PC-3 (cell line): ENCODE measurements around the gene KRT12. TPM values are rescaled to one million over a fixed set of nuclear protein-coding genes. Genes with fewer than 3 reads are reported as not detected.
A peak's percentile ranks its signal among the peaks of the same experiment; 100 is the strongest.

Source experiments
- ATAC-seq: fragments of 200-7000 bp; cut with Tn5 transposase; 2 replicates; pipeline ENCODE4 v1.9.1; 2020; ENCODE audit warnings: mild to moderate bottlenecking, moderate library complexity
- BruUV-seq: library from RNA; stranded (reverse); fragments of 400-500 nt; replicated peaks from 2 replicates; lab custom pipeline; 2021; lab: Mats Ljungman, UMichigan
- CTCF ChIA-PET: fragments of 300-600 bp; sonication (Branson Sonifier 250); formaldehyde crosslinking; loops from one replicate; lab custom pipeline; 2022; ENCODE audit warnings: antibody characterized with exemption; lab: Charles Lee
- POLR2A ChIA-PET: fragments of 300-600 bp; sonication (Branson Sonifier 250); formaldehyde crosslinking; loops from one replicate; lab custom pipeline; 2022; ENCODE audit warnings: antibody characterized with exemption; ENCODE audit not compliant: unreplicated experiment; lab: Charles Lee
- DNase-seq: peaks from one replicate; pipeline ENCODE4 v3.0.0-alpha.2; 2015
- H2AFZ ChIP-seq: fragments of 300-600 bp; sonication (generic); 2 replicates; pipeline ENCODE4 v1.6.0; 2016; ENCODE audit warnings: antibody characterized with exemption, low read length
- H3F3A ChIP-seq: fragments of 300-600 bp; sonication (generic); one replicate; pipeline ENCODE4 v1.6.0; 2017; ENCODE audit warnings: antibody characterized with exemption, low read length, control low read depth, mild to moderate bottlenecking; ENCODE audit not compliant: unreplicated experiment
- H3K27ac ChIP-seq: fragments of 300-600 bp; sonication (generic); 2 replicates; pipeline ENCODE4 v1.5.1; 2016; ENCODE audit warnings: mild to moderate bottlenecking, low read length
- H3K27me3 ChIP-seq: fragments of 300-600 bp; sonication (generic); 2 replicates; pipeline ENCODE4 v1.6.1; 2016; ENCODE audit warnings: low read length, mixed read lengths
- H3K36me3 ChIP-seq: fragments of 300-600 bp; sonication (generic); 2 replicates; pipeline ENCODE4 v1.6.1; 2016; ENCODE audit warnings: low read depth, mixed run types, low read length, mixed read lengths
- H3K4me1 ChIP-seq: fragments of 300-600 bp; sonication (generic); 2 replicates; pipeline ENCODE4 v1.5.1; 2016; ENCODE audit warnings: low read length; ENCODE audit not compliant: insufficient read depth
- H3K4me2 ChIP-seq: fragments of 300-600 bp; sonication (generic); 2 replicates; pipeline ENCODE4 v1.6.0; 2016; ENCODE audit warnings: low read length
- H3K4me3 ChIP-seq: fragments of 300-600 bp; sonication (generic); 2 replicates; pipeline ENCODE4 v1.5.1; 2016; ENCODE audit warnings: mild to moderate bottlenecking, low read length, mixed read lengths
- H3K79me2 ChIP-seq: fragments of 300-600 bp; sonication (generic); 2 replicates; pipeline ENCODE4 v1.6.1; 2017; ENCODE audit warnings: low read length, mixed read lengths
- H3K9ac ChIP-seq: fragments of 300-600 bp; sonication (generic); 2 replicates; pipeline ENCODE4 v1.6.0; 2016; ENCODE audit warnings: mild to moderate bottlenecking, low read length
- H3K9me2 ChIP-seq: fragments of 300-600 bp; sonication (generic); replicated peaks from 2 replicates; pipeline ENCODE4 v1.6.1; 2016; ENCODE audit warnings: mixed run types, low read length, mixed read lengths
- H3K9me3 ChIP-seq: fragments of 300-600 bp; sonication (generic); 2 replicates; pipeline ENCODE4 v1.6.1; 2016; ENCODE audit warnings: low read length, mixed read lengths
- H4K20me1 ChIP-seq: fragments of 300-600 bp; sonication (generic); 2 replicates; pipeline ENCODE4 v1.6.1; 2016; ENCODE audit warnings: low read length, mixed read lengths
- CTCF ChIP-seq: fragments of 300-600 bp; sonication (generic); conservative IDR thresholded peaks from 2 replicates; pipeline ENCODE4 v1.5.1; 2017; ENCODE audit warnings: antibody characterized with exemption, low read depth, mild to moderate bottlenecking, low read length
- EZH2 ChIP-seq: fragments of 300-600 bp; sonication (generic); IDR thresholded peaks from one replicate; pipeline ENCODE4 v1.6.1; 2017; ENCODE audit warnings: antibody characterized with exemption, mild to moderate bottlenecking, low read length; ENCODE audit not compliant: unreplicated experiment
- EZH2phosphoT487 ChIP-seq: fragments of 300-600 bp; sonication (generic); IDR thresholded peaks from 2 replicates; pipeline ENCODE4 v1.6.1; 2018; ENCODE audit warnings: mild to moderate bottlenecking, antibody characterized with exemption, low read length, borderline replicate concordance
- intact Hi-C: fragments of 100-400 bp; cut with micrococcal nuclease; formaldehyde crosslinking; loops from 2 replicates; pipeline ENCODE4 v1.9.0; 2023
- total RNA-seq: library from RNA; depleted of rRNA; stranded (reverse); fragments of >200 nt; gene quantifications from 2 replicates; pipeline ENCODE4 v1.2.3, GENCODE V29; 2014

Gene KRT12
- total RNA-seq, 1 experiment from 2014 or later = not detected

GRCh38 chr17:40822132-40822812 lies 44.8 kb downstream of the KRT12 start, which contains the start of gene KRT10:
TSS of gene KRT10 (minus strand) at chr17:40822614. CDS start at chr17:40822585, 29 bp downstream.
- DNase-seq (no peak), ATAC-seq (no peak)
- Histone ChIP-seq H3K4me3 (no peak within 1 kb of the TSS), H3F3A (no peaks in the 10 kb centered on the region), H3K9ac (no peak within 1 kb of the TSS), H3K4me1 (peaks cover 17% of the 10 kb centered on the region; the same call in 1 of the 2 replicates), H3K36me3 (no peaks in the 10 kb centered on the region), H2AFZ (no peak within 1 kb of the TSS), H3K27ac (no peak within 1 kb of the TSS), H3K79me2 (peaks cover 25% of the 10 kb centered on the region), H3K9me3 (no peaks in the 10 kb centered on the region), H3K9me2 (no peaks in the 10 kb centered on the region), H3K27me3 (no peaks in the 10 kb centered on the region), H3K4me2 (no peak within 1 kb of the TSS), H4K20me1 (no peaks in the 10 kb centered on the region)
- no TSS peak for BruUV-seq
- ChIA-PET CTCF (no interaction called here), POLR2A (no interaction called here)
- TF ChIP-seq EZH2 (no peak), EZH2phosphoT487 (no peak), CTCF (no peak)
- intact Hi-C loops = no loop called here

- H3K36me3 ChIP-seq = no peaks in the 10 kb centered on the region
- DNase-seq (peak; percentile 23), ATAC-seq (no peak)
- no peaks in the 10 kb centered on the region for H3K9me2 ChIP-seq
- no peak overlapping the region for H3K27ac ChIP-seq
- POLR2A ChIA-PET = no interaction called here
- H3K79me2 ChIP-seq = peaks cover 25% of the 10 kb centered on the region
- TF ChIP-seq CTCF = no peak
- TF ChIP-seq EZH2phosphoT487 = no peak
- peaks cover 17% of the 10 kb centered on the region; the same call in 1 of the 2 replicates for H3K4me1 ChIP-seq
- H2AFZ ChIP-seq = no peak overlapping the region
- H3K9me3 ChIP-seq = no peaks in the 10 kb centered on the region
- H3K4me3 ChIP-seq = no peak overlapping the region
- no peak overlapping the region for H3K9ac ChIP-seq
- BruUV-seq = no TSS peak
- no peak overlapping the region for H3K4me2 ChIP-seq
- no peaks in the 10 kb centered on the region for H4K20me1 ChIP-seq
- intact Hi-C loops = no loop called here
- H3F3A ChIP-seq = no peaks in the 10 kb centered on the region
- CTCF ChIA-PET = no interaction called here
- H3K27me3 ChIP-seq = no peaks in the 10 kb centered on the region
Observed at GRCh38 chr17:40821536-40821935, 45.5 kb downstream of the KRT12 start.

DNA sequence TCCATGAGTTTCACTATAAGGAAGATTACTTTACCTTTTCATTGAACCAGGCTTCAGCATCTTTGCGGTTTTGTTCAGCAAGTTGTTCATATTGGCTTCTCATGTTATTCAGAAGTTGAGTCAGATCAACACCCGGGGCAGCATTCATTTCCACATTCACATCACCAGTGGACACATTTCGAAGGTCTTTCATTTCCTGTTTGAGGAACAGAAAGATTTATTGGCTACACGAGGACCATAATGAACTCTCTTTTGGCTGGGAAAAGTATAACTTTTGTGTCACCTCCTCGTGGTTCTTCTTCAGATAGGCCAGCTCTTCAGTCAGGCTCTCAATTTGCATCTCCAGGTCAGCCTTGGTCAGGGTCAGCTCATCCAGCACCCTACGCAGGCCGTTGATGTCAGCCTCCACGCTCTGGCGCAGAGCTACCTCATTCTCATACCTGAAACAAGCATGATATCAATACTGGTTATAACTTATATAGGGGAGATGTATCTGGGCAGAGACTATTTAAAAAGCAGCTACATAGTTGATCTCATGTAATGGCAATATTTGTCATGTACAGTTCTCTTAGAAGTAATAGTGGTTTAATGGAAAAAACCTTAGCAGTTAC lies 46.7 kb downstream of the KRT12 start:
- no peaks in the 10 kb centered on the region for H3K36me3 ChIP-seq
- peaks cover 17% of the 10 kb centered on the region; the same call in 1 of the 2 replicates for H3K4me1 ChIP-seq
- no peaks in the 10 kb centered on the region for H3K9me3 ChIP-seq
- H3K4me2 ChIP-seq = peak overlapping the region; percentile 92
- peak overlapping the region; percentile 96; the same call in 1 of the 2 replicates for H3K4me3 ChIP-seq
- POLR2A ChIA-PET = no interaction called here
- DNase-seq (no peak), ATAC-seq (no peak)
- no peaks in the 10 kb centered on the region for H3K27me3 ChIP-seq
- H4K20me1 ChIP-seq = no peaks in the 10 kb centered on the region
- H3K9ac ChIP-seq = no peak overlapping the region
- H3K9me2 ChIP-seq = no peaks in the 10 kb centered on the region
- H2AFZ ChIP-seq = no peak overlapping the region
- peaks cover 25% of the 10 kb centered on the region for H3K79me2 ChIP-seq
- no peak for TF ChIP-seq EZH2phosphoT487
- TF ChIP-seq CTCF = no peak
- TF ChIP-seq EZH2 = no peak
- no peaks in the 10 kb centered on the region for H3F3A ChIP-seq
- H3K27ac ChIP-seq = no peak overlapping the region
- CTCF ChIA-PET = no interaction called here
- intact Hi-C loops = no loop called here
- BruUV-seq = no TSS peak
